Peyer's patch (tissue), 4 donors: Measurements from ENCODE around the gene CNTROB. TPM values are rescaled to one million over a fixed set of nuclear protein-coding genes. Genes with fewer than 3 reads are reported as not detected.

Experiments
- DNase-seq, 3 donors: peaks; one replicate each; pipeline ENCODE4 v3.0.0-alpha.2; 2017 to 2019
- H3K27ac ChIP-seq, 4 donors: fragments of 200-600 bp; sonication (generic); one replicate each; pipeline ENCODE4 v1.5.1; 2016 to 2019
- H3K27me3 ChIP-seq, 2 donors: fragments of 200-600 bp; sonication (generic); one replicate each; pipeline ENCODE4 v1.5.1; 2019
- H3K36me3 ChIP-seq, 3 donors: fragments of 200-600 bp; sonication (generic); one replicate each; pipeline ENCODE4 v1.5.1; 2016 to 2019
- H3K4me1 ChIP-seq, 4 donors: fragments of 200-600 bp; sonication (generic); one replicate each; pipeline ENCODE4 v1.5.1; 2016 to 2019
- H3K4me3 ChIP-seq, 4 donors: fragments of 200-600 bp; sonication (generic); 1 replicate in 3 of 4; 2 replicates in 1 of 4; pipeline ENCODE4 v1.5.1; 2016 to 2019; ENCODE audit warnings: mild to moderate bottlenecking in 1 of 4
- H3K9me3 ChIP-seq, 4 donors: fragments of 200-600 bp; sonication (generic); one replicate each; pipeline ENCODE4 v1.5.1; 2016 to 2019; ENCODE audit warnings: mild to moderate bottlenecking in 1 of 4
- POLR2A ChIP-seq, 2 donors: fragments of 450-650 bp; IDR thresholded peaks; one replicate each; pipeline ENCODE4 v1.5.1; 2017; ENCODE audit warnings: antibody characterized with exemption in 2 of 2, mild to moderate bottlenecking in 2 of 2, moderate library complexity in 2 of 2
- total RNA-seq, 4 donors: library from RNA; depleted of rRNA; stranded (reverse); fragments of >200 nt; gene quantifications; one replicate each; pipeline ENCODE4 v1.1.0, GENCODE V29; 2016
- TF ChIP-seq, protein P1 (sequence below), 6 experiments: fragments of 450-650 bp in 4 of 6; fragments of 200-600 bp in 2 of 6; sonication (generic) in 1 of 6; IDR thresholded peaks; one replicate each; pipeline ENCODE4 v1.5.1; 2017 to 2019; ENCODE audit warnings: antibody characterized with exemption in 6 of 6, mild to moderate bottlenecking in 3 of 6, moderate library complexity in 1 of 6

Gene CNTROB
- total RNA-seq, 4 donors from 2014 or later, result 30.5 to 120 (median 45.2) TPM

DNA sequence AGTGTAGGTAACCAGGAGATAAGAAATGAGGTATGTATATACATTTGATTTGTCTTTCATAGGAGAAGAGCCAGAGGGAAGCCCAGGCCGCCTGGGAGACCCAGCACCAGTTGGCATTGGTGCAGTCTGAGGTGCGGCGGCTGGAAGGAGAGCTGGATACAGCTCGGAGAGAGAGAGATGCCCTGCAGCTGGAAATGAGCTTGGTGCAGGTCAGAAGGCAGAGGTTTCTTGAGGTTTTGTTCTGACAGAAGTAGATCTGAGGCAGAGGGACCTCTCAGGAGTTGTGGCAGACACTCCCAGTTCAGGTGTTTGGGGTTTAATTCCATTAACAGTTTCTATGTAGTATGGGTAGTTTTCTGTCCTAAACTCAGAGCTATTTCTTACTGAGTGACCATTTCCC is 8.0 kb downstream of the CNTROB start:
- TF ChIP-seq POLR2A (IDR thresholded peaks at IDR 0.05), result no peak
- TF ChIP-seq, protein P1, sequence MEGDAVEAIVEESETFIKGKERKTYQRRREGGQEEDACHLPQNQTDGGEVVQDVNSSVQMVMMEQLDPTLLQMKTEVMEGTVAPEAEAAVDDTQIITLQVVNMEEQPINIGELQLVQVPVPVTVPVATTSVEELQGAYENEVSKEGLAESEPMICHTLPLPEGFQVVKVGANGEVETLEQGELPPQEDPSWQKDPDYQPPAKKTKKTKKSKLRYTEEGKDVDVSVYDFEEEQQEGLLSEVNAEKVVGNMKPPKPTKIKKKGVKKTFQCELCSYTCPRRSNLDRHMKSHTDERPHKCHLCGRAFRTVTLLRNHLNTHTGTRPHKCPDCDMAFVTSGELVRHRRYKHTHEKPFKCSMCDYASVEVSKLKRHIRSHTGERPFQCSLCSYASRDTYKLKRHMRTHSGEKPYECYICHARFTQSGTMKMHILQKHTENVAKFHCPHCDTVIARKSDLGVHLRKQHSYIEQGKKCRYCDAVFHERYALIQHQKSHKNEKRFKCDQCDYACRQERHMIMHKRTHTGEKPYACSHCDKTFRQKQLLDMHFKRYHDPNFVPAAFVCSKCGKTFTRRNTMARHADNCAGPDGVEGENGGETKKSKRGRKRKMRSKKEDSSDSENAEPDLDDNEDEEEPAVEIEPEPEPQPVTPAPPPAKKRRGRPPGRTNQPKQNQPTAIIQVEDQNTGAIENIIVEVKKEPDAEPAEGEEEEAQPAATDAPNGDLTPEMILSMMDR (IDR thresholded peaks at IDR 0.05), result no peak
- DNase-seq, result no peak
- no peaks in the 10 kb centered on the region for H3K9me3 ChIP-seq
- H3K36me3 ChIP-seq, result peaks cover 0 to 76% (median 0%) of the 10 kb centered on the region in 3 donors
- H3K4me1 ChIP-seq, result no peaks in the 10 kb centered on the region
- no peak overlapping the region for H3K4me3 ChIP-seq
- H3K27ac ChIP-seq, result no peak overlapping the region
- H3K27me3 ChIP-seq, result no peaks in the 10 kb centered on the region

DNA sequence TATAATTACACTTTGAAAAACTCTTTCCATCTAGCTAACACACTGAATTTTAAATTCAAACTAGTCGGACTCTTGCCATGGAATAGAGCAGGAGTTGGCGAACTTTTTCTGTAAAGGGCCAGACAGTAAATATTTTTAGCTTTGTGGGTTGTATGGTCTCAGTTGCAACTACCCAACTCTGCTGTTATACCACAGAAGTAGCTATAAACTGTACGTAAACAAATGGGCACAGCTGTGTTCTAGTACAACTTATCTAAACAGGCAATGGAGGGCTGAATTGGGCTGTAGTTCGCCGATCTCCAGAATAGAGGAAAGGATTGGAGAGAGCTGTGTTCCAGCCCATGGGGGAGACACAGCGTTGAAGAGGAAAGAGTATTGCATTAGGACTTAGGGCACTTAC is 8.7 kb downstream of the CNTROB start:
- DNase-seq, result no peak
- H3K36me3 ChIP-seq, result peaks cover 0 to 81% (median 0%) of the 10 kb centered on the region in 3 donors
- no peak overlapping the region for H3K27ac ChIP-seq
- no peaks in the 10 kb centered on the region for H3K9me3 ChIP-seq
- no peaks in the 10 kb centered on the region for H3K27me3 ChIP-seq
- H3K4me1 ChIP-seq, result no peaks in the 10 kb centered on the region
- H3K4me3 ChIP-seq, result no peak overlapping the region
- TF ChIP-seq, protein P1 (IDR thresholded peaks at IDR 0.05), result no peak
- TF ChIP-seq POLR2A (IDR thresholded peaks at IDR 0.05), result no peak

DNA sequence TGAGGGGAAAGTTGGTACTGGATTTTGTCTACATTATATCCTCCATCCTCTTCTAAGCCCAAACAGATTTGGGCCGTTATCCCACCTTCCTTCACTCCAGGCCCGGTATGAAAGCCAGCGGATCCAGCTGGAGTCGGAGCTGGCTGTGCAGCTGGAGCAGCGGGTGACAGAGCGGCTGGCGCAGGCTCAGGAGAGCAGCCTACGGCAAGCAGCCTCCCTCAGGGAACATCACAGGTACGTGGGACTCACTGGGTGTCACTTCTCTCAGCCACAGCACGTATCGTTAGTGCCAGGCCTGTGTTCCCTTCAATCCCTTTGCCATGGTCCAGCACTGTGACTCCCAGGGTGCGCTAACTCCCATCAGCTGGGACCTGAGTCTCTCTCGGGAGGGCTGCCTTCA is 11.3 kb downstream of the CNTROB start:
- H3K27me3 ChIP-seq, result no peaks in the 10 kb centered on the region
- H3K4me3 ChIP-seq, result no peak overlapping the region
- no peak overlapping the region for H3K27ac ChIP-seq
- DNase-seq, result no peak
- H3K36me3 ChIP-seq, result peaks cover 0 to 81% (median 0%) of the 10 kb centered on the region in 3 donors
- no peak for TF ChIP-seq POLR2A (IDR thresholded peaks at IDR 0.05)
- TF ChIP-seq, protein P1 (IDR thresholded peaks at IDR 0.05), result no peak
- H3K4me1 ChIP-seq, result no peaks in the 10 kb centered on the region
- H3K9me3 ChIP-seq, result no peaks in the 10 kb centered on the region

DNA sequence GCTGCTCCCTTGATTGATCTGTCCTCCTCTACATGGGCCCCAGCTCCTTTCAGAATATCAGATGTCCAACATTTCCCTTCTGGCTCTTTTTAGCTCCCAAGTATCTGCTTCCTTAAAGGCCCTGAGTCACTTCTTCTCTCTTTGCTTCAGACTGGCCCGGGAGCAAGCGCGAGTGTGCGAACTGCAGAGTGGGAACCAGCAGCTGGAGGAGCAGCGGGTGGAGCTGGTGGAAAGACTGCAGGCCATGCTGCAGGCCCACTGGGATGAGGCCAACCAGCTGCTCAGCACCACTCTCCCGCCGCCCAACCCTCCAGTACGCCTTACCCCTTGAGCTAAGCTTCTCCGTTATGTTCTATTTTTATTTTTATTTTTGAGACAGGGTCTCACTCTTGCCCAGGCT is 12.3 kb downstream of the CNTROB start:
- H3K27ac ChIP-seq, result no peak overlapping the region
- peaks cover 0 to 84% (median 0%) of the 10 kb centered on the region in 3 donors for H3K36me3 ChIP-seq
- no peak for DNase-seq
- no peaks in the 10 kb centered on the region for H3K4me1 ChIP-seq
- no peaks in the 10 kb centered on the region for H3K27me3 ChIP-seq
- TF ChIP-seq, protein P1 (IDR thresholded peaks at IDR 0.05), result no peak
- TF ChIP-seq POLR2A (IDR thresholded peaks at IDR 0.05), result no peak
- no peaks in the 10 kb centered on the region for H3K9me3 ChIP-seq
- no peak overlapping the region for H3K4me3 ChIP-seq

DNA sequence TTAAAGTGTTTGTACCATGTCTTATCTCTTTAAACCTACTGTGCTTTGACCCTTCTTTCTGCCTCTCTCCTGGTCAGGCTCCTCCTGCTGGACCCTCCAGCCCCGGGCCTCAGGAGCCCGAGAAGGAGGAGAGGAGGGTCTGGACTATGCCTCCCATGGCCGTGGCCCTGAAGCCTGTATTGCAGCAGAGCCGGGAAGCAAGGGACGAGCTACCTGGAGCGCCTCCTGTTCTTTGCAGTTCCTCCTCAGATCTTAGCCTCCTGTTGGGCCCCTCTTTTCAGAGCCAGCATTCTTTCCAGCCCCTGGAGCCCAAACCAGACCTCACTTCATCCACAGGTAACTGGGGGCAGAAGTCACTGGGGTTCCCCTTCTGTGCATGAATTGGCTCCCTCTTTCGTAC is 13.6 kb downstream of the CNTROB start:
- no peaks in the 10 kb centered on the region for H3K4me1 ChIP-seq
- no peak for TF ChIP-seq POLR2A (IDR thresholded peaks at IDR 0.05)
- peaks cover 0 to 75% (median 0%) of the 10 kb centered on the region in 3 donors for H3K36me3 ChIP-seq
- no peak overlapping the region for H3K27ac ChIP-seq
- H3K27me3 ChIP-seq, result no peaks in the 10 kb centered on the region
- DNase-seq, result no peak
- H3K9me3 ChIP-seq, result no peaks in the 10 kb centered on the region
- no peak overlapping the region for H3K4me3 ChIP-seq

DNA sequence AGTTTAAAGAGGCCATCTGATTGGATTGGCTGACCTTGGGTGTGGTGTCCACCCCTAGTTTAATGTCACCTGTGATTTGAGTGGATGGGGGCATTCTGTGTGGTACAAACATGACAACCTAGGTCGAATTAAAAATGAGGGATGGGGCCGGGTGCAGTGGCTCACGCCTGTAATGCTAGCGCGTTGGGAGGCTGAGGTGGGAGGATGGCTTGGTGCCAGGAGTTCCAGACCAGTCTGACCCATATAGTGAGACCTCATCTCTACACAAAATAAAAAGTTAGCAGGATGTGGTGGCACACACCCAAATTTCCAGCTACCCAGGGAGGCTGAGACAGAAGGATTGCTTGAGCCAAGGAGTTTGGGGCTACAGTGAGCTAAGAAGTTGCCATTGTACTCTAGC is 14.4 kb downstream of the CNTROB start:
- DNase-seq, result peak in 1 of 3 donors; percentile 10
- Histone ChIP-seq H3K9me3 (no peaks in the 10 kb centered on the region), H3K36me3 (peaks cover 0 to 69% (median 0%) of the 10 kb centered on the region in 3 donors), H3K27me3 (no peaks in the 10 kb centered on the region), H3K4me3 (no peak overlapping the region), H3K4me1 (no peaks in the 10 kb centered on the region), H3K27ac (no peak overlapping the region)
- no peak for TF ChIP-seq POLR2A (IDR thresholded peaks at IDR 0.05)
- TF ChIP-seq, protein P1 (IDR thresholded peaks at IDR 0.05), result no peak
